GM19452 (cell line): ENCODE data around the gene MOV10L1.
A peak's percentile ranks its signal among the peaks of the same experiment; 100 is the strongest.

Experiments used
- ATAC-seq: cut with Tn5 transposase; IDR thresholded peaks from one replicate; pipeline ENCODE4 v1.9.1; 2021; ENCODE audit not compliant: unreplicated experiment

Gene MOV10L1

GRCh38 chr22:50184902-50185374 lies 95.1 kb downstream of the MOV10L1 start:
- no peak for ATAC-seq

- ATAC-seq, result no peak
Measured at GRCh38 chr22:50185375-50186087, 95.7 kb downstream of the MOV10L1 start, which contains the start of gene TRABD. TSS of gene TRABD (plus strand) at chr22:50185913. CDS start at chr22:50193061, 7,148 bp downstream.

- no peak for ATAC-seq
Measured at GRCh38 chr22:50186181-50186714, 96.4 kb downstream of the MOV10L1 start.

- ATAC-seq, result no peak
Measured at GRCh38 chr22:50186761-50187523, 97.1 kb downstream of the MOV10L1 start.

GRCh38 chr22:50188356-50188755 lies 98.5 kb downstream of the MOV10L1 start:
- no peak for ATAC-seq

GRCh38 chr22:50189184-50189848 lies 99.5 kb downstream of the MOV10L1 start:
- no peak for ATAC-seq

GRCh38 chr22:50189849-50190181 lies 100.0 kb downstream of the MOV10L1 start:
- peak; percentile 1 for ATAC-seq

- peak; percentile 35 for ATAC-seq
Measured at GRCh38 chr22:50190182-50190940, 100.6 kb downstream of the MOV10L1 start.

GRCh38 chr22:50190941-50191741 lies 101.3 kb downstream of the MOV10L1 start:
- peak; percentile 31 for ATAC-seq

- ATAC-seq, result no peak
Measured at GRCh38 chr22:50192436-50193204, 102.8 kb downstream of the MOV10L1 start.

- ATAC-seq, result no peak
Measured at GRCh38 chr22:50193621-50194020, 103.8 kb downstream of the MOV10L1 start.

- no peak for ATAC-seq
Measured at GRCh38 chr22:50194037-50194805, 104.4 kb downstream of the MOV10L1 start.

GRCh38 chr22:50196256-50196655 lies 106.5 kb downstream of the MOV10L1 start:
- ATAC-seq, result no peak

GRCh38 chr22:50197000-50197800 lies 107.4 kb downstream of the MOV10L1 start:
- no peak for ATAC-seq

- no peak for ATAC-seq
Measured at GRCh38 chr22:50197856-50198623, 108.2 kb downstream of the MOV10L1 start.

- ATAC-seq, result no peak
Measured at GRCh38 chr22:50198624-50199017, 108.8 kb downstream of the MOV10L1 start.

GRCh38 chr22:50199251-50199721 lies 109.5 kb downstream of the MOV10L1 start:
- ATAC-seq, result no peak
